Measurements from ENCODE around the gene ODAD3.

Gene ODAD3

DNA sequence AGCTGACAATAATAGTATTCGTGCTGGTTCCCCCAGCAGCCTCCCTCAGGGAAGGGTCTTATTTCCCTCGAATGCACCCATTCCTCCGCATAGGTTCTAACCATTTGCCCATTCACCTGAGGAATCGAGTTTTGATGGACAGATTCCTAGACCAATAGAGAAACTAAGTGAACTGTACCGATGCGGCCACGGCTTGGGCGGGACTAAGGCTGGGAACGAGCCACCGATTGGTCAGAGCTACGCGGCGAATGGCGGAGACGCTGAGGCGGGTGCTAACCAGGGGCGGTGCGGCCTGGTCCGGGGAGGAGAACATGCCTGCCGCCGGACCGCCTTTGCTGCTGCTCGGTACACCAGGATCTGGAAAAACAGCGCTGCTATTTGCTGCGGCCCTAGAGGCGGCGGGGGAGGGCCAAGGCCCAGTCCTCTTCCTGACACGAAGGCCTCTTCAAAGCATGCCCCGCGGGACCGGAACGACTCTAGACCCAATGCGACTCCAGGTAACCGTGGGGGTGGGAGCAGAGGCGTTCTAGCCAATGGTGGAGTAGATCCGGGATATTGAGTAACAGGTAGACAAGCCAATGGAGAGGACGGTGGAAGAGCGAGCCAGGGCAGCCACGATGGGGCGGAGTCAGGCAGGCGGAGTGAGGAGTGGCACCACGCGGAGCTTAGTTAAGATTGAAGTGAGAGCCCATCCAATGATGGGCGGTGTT lies 60.3 kb downstream of the ODAD3 start, which contains the start of gene SWSAP1:
SWSAP1 (plus strand) TSS at position 234 of the 710 bp plus-strand sequence; CDS start at position 249, 15 bp downstream.
- TF ChIP-seq ZNF274 (IDR thresholded peaks at IDR 0.05; ENCODE audit: low read depth, low read length), result no peak
- H3K4me3 ChIP-seq (ENCODE audit: low read length), result peak within 1 kb of the TSS; percentile 72

- TF ChIP-seq ZNF274 (IDR thresholded peaks at IDR 0.05; ENCODE audit: low read depth, low read length), result no peak
- peak overlapping the region; percentile 57 for H3K4me3 ChIP-seq (ENCODE audit: low read length)
These were observed 61.0 kb downstream of the ODAD3 start for GRCh38 chr19:11373885-11374432.

GRCh38 chr19:11373166-11373884 lies 61.6 kb downstream of the ODAD3 start:
- TF ChIP-seq ZNF274 (IDR thresholded peaks at IDR 0.05; ENCODE audit: low read depth, low read length), result no peak
- peak overlapping the region; percentile 57; the same call in 1 of the 2 replicates for H3K4me3 ChIP-seq (ENCODE audit: low read length)

GRCh38 chr19:11370744-11371143 lies 64.2 kb downstream of the ODAD3 start:
- no peak for TF ChIP-seq ZNF274 (IDR thresholded peaks at IDR 0.05; ENCODE audit: low read depth, low read length)
- no peak overlapping the region for H3K4me3 ChIP-seq (ENCODE audit: low read length)

All from GM08714 (cell line).